ENCODE measurements around the gene CIP2A.

DNA sequence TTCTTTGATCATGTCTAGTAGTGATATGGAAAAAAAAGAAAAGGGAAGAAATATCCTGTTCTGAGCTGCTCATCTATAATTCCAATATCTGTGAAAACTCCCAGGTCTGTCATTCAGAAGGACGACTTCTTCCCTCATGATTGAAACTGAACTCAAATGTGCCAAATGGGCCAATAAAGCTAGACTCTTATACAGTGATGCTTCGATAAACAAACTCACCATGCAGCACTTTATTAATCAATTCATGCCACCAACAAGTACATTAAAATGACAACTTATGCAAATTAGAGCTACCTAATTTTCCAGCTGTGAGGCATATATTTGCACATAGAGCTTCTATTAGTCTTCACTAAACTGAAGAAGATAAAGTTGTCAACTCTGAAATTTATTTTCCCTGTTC, 63.3 kb downstream of the CIP2A start:
- TF ChIP-seq, protein P1, sequence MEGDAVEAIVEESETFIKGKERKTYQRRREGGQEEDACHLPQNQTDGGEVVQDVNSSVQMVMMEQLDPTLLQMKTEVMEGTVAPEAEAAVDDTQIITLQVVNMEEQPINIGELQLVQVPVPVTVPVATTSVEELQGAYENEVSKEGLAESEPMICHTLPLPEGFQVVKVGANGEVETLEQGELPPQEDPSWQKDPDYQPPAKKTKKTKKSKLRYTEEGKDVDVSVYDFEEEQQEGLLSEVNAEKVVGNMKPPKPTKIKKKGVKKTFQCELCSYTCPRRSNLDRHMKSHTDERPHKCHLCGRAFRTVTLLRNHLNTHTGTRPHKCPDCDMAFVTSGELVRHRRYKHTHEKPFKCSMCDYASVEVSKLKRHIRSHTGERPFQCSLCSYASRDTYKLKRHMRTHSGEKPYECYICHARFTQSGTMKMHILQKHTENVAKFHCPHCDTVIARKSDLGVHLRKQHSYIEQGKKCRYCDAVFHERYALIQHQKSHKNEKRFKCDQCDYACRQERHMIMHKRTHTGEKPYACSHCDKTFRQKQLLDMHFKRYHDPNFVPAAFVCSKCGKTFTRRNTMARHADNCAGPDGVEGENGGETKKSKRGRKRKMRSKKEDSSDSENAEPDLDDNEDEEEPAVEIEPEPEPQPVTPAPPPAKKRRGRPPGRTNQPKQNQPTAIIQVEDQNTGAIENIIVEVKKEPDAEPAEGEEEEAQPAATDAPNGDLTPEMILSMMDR (IDR thresholded peaks at IDR 0.05) = no peak
- TF ChIP-seq POLR2AphosphoS5 (IDR thresholded peaks at IDR 0.05) (no peak), POLR2A (IDR thresholded peaks at IDR 0.05; ENCODE audit: low read depth) (no peak), EP300 (IDR thresholded peaks at IDR 0.05) (no peak)
